Activated CD8-positive, alpha-beta memory T cell treated with anti-CD3 and anti-CD28 coated beads for 4 hours (primary cell): ENCODE results near the gene B9D2.

ENCODE experiments used
- DNase-seq, 2 donors: peaks; one replicate each; pipeline ENCODE4 v3.0.0-alpha.2; 2020; ENCODE audit warnings: low read depth in 2 of 2

B9D2 gene

DNA sequence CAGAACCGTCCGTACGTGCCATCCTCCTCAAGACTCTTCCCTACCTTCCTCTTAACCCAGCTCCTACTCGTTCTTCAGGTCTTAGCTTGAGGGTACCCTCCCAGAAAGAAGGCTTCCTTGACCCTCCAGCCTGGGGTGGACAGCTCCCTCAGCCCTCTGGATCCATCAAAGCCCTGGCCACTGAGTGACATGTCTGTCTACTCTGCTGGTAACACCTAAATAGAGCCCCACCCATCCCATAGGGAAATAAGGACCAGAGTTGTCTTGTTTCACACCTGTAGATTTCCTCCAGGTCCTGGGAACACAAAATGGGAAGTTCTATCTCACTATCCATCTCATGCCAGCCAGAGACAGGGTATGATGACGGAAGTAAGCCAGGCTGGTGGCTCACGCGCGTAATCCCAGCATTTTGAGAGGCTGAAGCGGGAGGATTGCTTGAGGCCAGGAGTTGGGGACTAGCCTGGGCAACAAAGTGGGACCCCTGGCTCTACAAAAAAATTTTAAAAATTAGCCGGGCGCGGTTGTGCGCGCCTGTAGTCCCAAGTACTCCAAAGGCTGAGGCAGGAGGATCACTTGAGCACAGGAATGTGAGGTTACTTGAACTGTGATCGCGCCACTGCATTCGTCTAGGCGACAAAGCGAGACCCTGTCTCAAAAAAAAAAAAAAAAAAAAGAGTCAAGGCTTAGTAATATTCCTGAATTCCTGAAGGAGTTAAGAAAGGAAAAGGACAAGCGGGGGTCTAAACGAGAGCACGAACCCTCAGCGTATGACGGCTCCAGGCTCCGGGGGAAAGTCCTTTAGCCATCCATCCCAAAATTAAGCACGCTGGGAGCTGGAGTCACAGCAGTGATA, 54.5 kb downstream of the B9D2 start:
- no peak for DNase-seq

DNA sequence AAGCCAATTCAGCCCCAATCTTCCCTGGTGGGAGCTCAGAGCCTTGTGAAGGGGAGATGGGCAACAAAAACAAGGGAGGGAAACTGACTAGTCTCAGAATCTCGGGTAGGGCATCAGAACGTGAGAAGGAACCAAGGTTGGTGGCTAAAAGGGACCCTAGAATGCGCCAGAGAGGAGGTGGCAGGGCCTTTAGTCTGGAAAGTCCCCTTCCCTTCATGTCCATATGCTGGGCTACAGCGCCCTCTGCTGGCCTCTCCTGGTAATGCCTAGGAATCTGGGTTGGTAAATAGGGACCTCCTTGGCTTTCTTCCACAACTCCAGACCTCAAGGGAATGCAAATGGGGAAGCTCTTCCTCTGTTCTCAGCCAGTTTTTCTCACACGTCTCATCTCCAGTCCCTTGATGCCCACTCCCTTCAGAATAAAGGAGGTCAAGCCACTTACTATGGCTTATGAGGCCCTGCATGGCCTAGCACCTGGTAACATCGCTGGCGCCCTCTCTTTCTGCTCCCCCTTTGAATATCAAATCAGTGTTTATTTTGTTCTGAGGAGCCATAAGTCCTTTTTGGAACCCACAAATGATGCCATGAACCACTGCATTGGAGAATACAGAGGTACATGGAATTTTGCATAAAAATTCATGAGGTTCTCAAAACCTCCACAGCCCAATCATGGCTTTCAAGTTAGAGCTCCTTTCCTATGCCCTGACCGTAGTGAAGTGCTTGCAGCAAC, 55.3 kb downstream of the B9D2 start:
- peak; percentile 82 to 86 for DNase-seq

DNA sequence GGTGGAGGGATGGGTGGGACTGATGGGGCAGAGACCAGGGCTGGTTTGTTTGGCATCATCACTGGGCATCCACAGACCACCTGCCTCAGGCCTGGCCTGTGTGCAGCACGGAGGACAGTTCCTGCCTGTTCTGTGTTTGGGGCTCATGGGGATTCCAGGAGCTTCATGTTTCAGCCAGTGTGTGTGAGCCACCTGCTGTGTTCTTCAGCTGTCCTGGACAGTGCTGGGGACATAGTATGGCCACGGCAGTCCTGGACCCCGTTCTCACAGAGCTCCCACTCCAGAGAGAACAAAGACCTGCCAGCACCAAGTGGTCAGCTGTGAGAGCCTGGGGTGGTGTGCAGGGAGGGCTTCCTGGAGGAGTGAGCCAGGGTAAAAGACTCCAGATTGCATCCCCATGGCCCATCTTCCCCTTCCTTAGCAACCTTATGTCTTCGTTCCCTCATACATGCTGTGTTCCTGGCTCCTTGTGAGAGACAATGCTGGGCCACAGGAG, 55.9 kb downstream of the B9D2 start:
- no peak for DNase-seq

DNA sequence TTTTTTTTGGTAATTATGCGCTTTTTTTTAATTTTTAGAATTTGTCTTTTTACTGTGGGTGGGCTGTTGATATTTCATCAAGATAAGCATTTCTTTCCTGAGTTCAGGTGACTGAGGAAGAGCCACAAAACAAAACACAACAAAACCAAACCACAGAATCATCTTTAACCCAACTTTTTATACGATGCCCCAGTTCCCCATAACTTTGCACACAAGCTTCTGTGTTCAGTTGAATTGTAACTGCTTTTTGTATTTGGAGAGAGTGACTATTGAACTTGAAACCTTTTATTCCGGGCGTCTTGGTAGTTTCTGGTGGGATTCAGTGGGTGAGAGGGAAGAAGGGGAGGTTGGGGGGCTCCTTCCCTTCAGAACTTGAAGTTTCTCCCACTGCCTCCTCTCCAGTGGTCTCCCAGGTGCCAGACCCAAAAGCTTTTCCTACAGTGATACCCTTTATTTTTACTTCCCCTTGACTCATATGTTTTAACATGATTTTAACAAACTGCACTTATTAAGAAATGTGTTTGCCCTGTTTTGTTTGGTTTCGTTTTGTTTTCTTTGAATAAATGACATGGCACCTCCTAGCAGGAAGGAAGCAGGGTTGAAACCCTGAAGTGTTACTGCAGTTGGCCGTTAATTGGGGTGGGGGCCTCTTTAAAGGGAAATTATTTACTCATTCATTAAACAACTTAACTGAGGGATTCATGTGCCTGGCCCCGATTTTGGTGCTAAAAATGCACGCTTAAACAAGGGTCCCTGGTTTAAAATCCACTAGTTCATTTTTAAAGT, 56.7 kb downstream of the B9D2 start:
- DNase-seq, result no peak

DNA sequence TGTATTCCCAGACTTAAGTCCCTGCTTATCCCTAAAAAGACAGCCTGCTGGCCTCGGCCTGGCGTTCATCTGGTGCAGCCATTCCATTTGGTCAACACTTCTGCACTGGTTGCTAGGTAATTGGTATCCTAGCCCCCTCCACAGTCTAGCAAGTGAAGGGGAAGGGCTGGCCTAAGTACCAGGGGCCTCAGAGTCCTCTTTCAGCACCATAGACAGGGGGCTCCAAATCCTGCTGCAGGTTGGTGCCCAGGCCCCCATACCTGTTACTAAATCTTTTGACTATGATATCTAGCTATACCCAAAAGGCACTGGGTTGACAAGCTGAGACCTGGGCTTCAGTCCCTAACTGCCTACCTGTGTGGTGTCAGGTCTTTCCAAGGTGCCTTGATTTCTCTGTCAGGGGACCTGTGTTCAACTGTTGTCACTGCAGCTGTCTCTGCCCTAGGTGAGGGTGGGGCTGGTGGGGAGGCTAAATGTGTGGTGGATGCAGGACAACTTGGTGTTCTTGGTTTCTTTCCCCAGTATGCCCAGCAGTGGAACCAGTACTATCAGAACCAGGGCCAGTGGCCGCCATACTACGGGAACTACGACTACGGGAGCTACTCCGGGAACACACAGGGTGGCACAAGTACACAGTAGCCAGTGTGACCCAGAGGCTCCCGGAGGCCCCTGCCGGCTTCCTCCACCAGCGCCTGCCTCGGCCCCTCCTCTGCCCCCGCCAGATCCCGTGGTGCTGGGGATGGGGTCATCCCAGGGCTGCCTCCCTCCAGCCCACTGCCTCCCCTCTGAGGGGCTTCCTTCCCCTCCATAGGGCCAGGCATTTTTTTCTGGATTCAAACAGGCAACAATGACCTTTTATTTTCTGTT, 57.8 kb downstream of the B9D2 start:
- DNase-seq, result no peak

DNA sequence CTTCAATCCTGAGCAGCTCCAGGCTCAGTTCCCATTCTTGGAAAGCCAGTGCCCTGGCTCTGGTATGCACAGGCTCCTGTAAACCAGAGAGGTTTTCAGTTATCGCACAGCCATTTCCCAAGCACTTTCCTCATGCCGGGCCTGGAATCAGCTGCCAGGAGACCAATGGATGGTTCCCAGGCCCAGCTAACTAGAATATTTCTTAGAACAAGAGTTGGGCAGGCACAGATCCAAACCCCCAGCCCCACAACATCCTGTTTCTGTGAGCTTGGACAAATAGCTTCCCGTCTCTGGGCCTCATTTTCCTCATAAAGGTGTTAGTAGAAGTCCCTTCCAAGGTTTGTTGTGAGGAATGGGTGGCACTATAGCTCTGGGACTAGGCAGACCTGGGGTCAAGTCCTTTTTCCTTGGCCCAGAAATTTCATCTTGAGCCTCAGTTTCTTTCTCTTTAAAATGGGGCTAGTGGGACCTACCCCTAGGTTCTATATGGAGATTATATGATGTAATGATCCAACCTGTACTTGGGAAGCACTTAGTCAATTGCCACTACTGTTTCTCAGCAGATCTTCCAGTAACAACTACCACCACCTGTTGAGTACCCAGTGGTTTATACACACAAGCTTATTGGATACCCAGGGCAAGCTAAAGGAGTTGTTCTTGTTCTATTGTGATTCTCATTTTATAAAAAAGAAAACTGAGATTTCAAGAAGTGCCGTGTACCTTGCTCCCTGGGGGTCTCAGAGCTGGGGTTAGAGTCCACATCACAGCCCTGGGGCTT, 59.1 kb downstream of the B9D2 start:
- no peak for DNase-seq
